ENCODE results near the gene PGAP6.
"Not testable (repeated sequence)": the region's sequence is repeated elsewhere in the genome, so short reads cannot be mapped to it uniquely, and the experiment has no call there.

PGAP6 gene

DNA sequence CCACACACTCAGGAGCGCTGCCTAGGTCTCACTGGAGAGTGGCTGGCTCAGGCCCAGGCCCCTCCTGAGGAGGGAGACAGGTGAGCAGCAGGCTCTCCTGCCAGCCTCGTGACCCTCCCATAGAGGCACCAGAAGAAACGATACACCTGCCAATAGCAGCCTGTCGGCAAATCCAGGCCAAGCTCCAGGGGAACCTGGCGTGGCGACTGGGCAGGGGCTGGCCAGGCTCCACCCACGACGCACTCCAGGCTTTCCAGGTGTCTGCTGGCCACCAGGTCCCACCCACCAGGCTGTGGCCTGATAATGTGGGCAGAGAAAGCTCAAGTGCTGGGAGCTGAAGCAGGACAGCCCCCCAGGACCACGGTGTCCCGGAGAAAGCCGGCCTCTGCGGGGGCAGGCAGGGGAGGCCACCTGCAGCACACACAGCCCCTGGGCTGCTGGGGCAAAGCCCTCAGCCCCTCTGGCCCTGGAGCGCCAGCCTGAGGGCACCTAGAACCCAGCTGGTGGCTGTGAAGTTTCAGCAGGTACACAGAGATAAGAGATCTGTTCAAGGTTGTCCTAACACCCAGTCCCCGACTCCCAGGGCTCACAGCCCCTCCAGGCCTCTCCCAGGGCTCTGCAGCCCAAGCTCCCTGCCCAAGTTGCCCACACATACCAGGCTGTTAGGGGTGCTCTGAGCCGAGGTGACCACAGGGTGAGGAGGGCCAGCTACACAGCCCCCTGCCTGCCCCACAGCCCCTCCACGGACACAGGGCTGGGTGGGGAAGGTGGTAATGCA lies 2.4 kb downstream of the PGAP6 start:
- no peak for DNase-seq (ENCODE audit: low spot score)

- DNase-seq (ENCODE audit: low spot score), result no peak
These were observed 3.0 kb downstream of the PGAP6 start for GRCh38 chr16:378821-379182.

- not testable (repeated sequence) for DNase-seq (ENCODE audit: low spot score)
These were observed 3.5 kb downstream of the PGAP6 start for GRCh38 chr16:378113-378820.

GRCh38 chr16:377419-377951 lies 4.3 kb downstream of the PGAP6 start:
- DNase-seq (ENCODE audit: low spot score), result no peak

DNA sequence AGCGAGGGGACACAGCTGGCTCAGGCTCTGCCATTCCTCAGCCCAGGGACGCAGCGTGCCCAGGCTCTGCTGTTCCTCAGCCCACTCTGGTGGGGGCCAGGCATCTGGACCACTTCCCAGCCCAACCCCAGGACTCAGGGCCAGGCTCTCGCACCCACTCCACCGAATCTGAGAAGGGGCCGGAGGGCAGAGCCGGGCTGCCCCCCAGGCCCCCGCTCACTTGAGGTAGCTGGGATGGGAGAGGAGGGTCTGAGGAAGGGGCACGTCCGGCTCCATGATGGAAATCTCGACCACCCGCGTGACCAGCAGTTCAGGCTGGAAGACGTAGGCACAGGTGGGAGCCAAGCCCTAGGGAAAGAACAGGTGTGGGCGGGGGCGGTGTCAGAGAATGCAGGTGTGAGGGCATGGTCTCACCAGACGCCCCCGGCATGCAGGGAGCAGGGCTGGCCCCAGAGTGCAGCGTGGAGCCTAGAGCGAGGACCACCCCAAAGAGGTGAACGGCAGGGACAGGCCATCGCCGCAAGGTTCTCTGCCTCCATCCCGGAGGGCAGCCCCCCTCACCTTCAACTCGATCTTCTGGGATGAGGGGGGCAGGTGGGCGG lies 4.9 kb downstream of the PGAP6 start:
- DNase-seq (ENCODE audit: low spot score), result no peak

DNA sequence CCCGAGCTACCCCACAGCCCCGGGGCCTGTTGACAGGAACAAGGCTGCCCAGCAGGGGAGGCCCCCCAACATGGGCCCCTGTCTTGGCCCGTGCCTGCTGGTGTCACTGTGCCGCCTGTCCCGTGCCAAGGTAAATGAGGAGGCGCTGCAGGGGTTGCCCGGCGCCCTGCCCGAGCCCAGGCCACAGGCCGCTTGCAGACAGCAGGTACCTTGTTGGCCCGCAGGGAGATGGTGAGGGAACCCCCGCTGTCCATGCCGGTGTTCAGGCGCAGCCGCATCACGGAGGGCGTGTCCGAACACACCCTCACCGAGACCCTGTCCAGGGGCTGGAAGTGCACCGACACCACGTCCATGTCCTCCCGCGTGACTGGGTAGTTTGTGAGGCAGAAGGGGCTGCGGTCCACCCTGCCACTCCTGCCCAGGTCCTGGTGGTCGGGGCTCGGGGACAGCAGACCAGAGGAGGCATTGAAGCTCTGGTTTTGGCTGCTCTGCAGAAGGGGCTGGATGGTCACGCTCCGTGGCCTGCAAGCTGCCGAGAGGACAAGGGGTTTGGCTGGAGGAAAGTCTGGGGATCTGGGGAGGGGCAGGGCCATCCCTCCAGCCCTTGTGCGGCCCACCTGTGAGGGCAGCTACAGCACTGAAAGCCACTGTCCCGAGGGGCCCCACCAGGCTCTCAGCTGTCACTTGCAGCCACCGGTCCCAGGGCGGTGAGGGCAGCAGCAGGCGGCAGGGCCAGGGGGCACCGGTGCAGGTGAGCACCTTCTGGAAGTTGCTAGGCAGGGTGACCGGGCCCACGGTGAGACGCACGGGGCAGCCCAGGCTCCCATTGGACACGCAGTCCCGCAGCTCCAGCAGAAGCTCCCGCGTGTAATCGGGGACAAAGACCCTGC lies 5.6 kb downstream of the PGAP6 start:
- DNase-seq (ENCODE audit: low spot score), result no peak

DNA sequence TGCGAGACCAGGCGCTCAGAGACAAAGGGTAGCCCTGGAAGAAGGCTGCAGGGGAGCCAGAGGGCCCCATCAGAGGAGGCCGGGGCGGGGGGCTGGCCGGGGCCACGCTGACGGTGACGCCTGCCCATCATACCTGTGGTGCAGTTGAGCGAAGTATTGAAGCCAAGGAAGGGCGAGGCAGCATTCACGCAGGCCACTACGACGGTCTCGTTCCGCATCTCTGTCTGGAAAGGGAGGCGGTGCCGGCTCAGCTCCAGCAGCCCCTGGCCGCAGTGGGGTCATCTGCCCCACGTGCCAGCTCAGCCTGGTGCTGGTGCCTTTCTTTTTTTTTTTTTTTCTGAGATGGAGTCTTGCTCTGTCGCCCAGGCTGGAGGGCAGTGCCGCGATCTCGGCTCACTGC lies 6.6 kb downstream of the PGAP6 start:
- no peak for DNase-seq (ENCODE audit: low spot score)

GRCh38 chr16:374616-374926 lies 7.2 kb downstream of the PGAP6 start:
- no peak for DNase-seq (ENCODE audit: low spot score)

- DNase-seq (ENCODE audit: low spot score), result no peak
These were observed 7.7 kb downstream of the PGAP6 start for GRCh38 chr16:373848-374615.

- DNase-seq (ENCODE audit: low spot score), result no peak
These were observed 8.7 kb downstream of the PGAP6 start for GRCh38 chr16:373020-373598.

GRCh38 chr16:372302-372983 lies 9.3 kb downstream of the PGAP6 start:
- no peak for DNase-seq (ENCODE audit: low spot score)

DNA sequence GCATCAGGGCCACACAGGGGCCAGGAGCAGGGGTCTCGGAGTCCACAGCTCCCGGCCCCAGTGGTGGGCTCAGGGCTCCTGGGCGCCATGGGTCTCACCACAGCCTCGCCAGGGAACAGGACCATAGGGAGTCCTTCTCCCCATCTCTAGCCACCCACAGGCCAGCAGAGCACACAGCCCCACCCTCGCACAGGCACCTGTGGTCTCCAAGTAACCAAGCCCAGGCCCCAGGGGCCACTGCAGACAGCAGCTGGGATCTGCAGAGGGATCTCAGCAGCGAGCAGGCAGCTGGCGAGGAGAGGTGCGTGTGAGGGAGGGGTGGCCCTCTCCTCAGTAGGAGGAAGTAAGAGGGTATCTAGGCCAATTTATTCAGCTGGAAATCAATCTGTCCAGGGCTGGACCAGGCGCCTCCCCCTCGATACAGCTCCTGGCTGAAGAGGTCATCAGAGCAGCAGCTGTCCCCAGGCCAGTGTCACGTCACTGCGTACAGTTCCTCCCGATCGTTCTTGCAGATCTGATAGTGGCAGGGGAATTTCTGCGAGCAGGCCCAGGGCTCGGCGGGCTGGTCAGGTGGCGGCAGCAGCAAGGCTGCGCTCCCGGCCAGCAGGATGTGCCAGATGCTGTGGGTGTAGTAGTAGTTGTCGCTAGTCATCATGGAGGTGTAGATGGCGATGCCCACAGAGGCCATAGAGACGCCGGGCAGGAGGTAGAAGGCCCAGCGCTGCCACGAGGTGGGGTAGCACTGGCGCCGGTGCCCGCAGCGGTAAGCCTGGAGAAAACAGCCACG lies 10.1 kb downstream of the PGAP6 start:
- no peak for DNase-seq (ENCODE audit: low spot score)

DNA sequence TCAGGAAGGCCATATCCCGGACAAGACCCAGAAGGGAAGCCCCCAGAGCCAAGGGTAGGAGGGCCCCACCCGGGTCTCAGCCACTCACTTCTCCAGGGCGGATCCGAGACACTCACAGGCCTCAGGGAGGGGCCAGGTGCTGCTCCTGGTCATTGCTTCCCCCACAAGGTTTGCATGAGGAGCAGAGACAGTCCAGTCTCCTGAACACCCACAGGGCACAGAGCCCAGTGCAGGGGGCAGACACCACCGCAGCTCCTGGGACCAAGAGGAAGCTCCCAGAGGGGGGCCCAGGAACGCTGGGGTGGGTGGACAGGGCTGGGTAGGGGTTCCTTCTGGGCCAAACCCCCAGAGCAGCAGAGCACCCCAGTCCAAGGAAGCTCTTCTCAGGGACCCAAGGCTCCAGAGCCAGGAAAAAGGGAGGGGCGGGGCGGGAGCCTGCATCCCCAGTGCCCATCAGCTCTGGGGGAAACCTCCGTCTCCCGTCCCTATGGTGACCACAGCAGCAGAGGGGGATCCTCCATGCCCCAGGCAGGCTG lies 10.7 kb downstream of the PGAP6 start:
- DNase-seq (ENCODE audit: low spot score), result no peak

- peak; percentile 93 for DNase-seq (ENCODE audit: low spot score)
These were observed 11.3 kb downstream of the PGAP6 start, which contains the start of gene MRPL28 for GRCh38 chr16:370443-370842. Gene MRPL28 (minus strand): TSS chr16:370538. CDS start chr16:370218, 320 bp downstream.

DNA sequence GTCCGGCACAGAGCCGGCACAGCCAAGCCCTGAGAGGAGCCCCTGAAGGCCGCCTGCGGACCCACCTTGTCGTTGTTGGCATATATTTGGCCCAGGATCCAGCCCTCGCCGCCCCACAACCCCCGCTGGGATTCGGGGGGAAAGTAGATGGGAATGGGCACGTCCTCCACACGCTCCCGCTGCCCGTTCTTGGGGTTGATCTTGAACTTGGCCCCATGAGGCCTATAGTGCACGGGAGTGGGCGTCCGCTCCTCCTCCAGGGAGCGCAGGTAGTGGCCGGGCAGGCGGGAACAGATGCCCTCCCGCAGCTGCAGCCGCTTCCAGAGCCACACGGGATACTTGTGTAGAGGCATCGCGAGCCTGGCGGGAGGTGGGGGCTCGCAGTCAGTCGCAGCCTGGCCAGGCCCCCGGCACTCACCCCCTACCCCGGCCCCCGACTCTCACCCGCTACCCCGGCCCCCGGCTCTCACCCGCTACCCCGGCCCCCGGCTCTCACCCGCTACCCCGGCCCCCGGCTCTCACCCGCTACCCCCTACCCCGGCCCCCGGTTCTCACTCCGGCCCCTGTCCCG lies 11.8 kb downstream of the PGAP6 start:
- DNase-seq (ENCODE audit: low spot score), result no peak

- DNase-seq (ENCODE audit: low spot score), result no peak
These were observed 12.4 kb downstream of the PGAP6 start for GRCh38 chr16:369275-369865.

GRCh38 chr16:368388-369158 lies 13.2 kb downstream of the PGAP6 start:
- no peak for DNase-seq (ENCODE audit: low spot score)
